DOHH2 (cell line): Measurements from ENCODE around the gene BICDL2.

ENCODE experiments used
- CTCF ChIP-seq: fragments of 200-600 bp; sonication (generic); IDR thresholded peaks from one replicate; pipeline ENCODE4 v1.5.1; 2014; ENCODE audit warnings: antibody characterized with exemption, mild to moderate bottlenecking, low read depth, low read length; ENCODE audit not compliant: poor library complexity, severe bottlenecking
- EZH2phosphoT487 ChIP-seq: fragments of 200-600 bp; sonication (generic); IDR thresholded peaks from 2 replicates; pipeline ENCODE4 v1.6.1; 2017; ENCODE audit warnings: borderline replicate concordance, mild to moderate bottlenecking, antibody characterized with exemption, low read length, moderate library complexity, mixed read lengths

- no peak for TF ChIP-seq CTCF
- no peak for TF ChIP-seq EZH2phosphoT487
These were observed 48.4 kb upstream of the BICDL2 start for GRCh38 chr16:3084969-3085670.
